RPMI8226 (cell line): Measurements from ENCODE around the gene FHIT.
A peak's percentile ranks its signal among the peaks of the same experiment; 100 is the strongest.

ENCODE experiments used
- DNase-seq: peaks from one replicate; pipeline ENCODE4 v3.0.0-alpha.2; 2015

Gene FHIT

GRCh38 chr3:60133269-60134162 lies 1117.7 kb downstream of the FHIT start:
- no peak for DNase-seq

GRCh38 chr3:60131618-60132017 lies 1119.6 kb downstream of the FHIT start:
- no peak for DNase-seq

GRCh38 chr3:60126511-60127304 lies 1124.5 kb downstream of the FHIT start:
- DNase-seq: no peak

- no peak for DNase-seq
Observed at GRCh38 chr3:60125686-60126085, 1125.6 kb downstream of the FHIT start.

- no peak for DNase-seq
Observed at GRCh38 chr3:60120245-60120644, 1131.0 kb downstream of the FHIT start.

DNA sequence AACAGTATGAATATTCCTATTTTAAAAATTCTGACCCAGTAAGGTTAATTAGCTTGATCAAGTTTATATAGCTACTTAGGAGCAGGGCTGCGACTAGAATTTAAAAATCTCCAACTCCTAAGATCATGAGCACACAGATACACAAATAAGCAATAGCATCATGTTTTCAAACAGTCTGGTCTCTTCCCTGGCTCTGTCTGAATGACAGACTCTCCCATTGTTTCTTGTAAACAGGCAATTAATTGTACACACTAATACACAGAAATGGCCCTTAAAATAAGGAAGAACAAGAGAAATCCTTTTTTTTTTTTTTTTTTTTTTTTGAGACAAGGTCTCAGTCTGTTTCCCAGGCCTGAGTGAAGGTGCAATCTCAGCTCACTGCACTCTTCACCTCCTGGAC lies 1137.1 kb downstream of the FHIT start:
- no peak for DNase-seq

GRCh38 chr3:60107275-60107674 lies 1144.0 kb downstream of the FHIT start:
- DNase-seq: no peak

GRCh38 chr3:60102154-60102553 lies 1149.1 kb downstream of the FHIT start:
- no peak for DNase-seq

DNA sequence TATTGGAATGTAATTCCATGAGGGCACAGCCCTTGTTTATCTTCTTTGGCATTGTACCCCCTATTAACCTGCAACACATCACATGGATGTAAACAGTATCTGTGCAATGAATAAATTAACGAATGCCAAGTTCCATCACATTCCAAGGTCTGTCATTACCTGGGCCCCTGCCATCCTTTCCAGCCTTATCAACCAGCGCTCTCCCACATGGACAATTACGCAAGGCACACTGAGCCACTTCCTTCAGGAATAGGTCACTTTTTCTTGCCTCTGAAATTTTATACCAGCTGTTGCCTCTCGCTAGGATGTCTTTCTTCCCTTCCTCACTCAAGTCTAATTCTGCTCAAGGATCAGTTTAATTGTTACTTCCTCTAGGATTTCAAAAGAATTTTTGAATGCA lies 1149.6 kb downstream of the FHIT start:
- DNase-seq: no peak

- DNase-seq: no peak
Observed at GRCh38 chr3:60096403-60096802, 1154.8 kb downstream of the FHIT start.

- DNase-seq: no peak
Observed at GRCh38 chr3:60095930-60096329, 1155.3 kb downstream of the FHIT start.

DNA sequence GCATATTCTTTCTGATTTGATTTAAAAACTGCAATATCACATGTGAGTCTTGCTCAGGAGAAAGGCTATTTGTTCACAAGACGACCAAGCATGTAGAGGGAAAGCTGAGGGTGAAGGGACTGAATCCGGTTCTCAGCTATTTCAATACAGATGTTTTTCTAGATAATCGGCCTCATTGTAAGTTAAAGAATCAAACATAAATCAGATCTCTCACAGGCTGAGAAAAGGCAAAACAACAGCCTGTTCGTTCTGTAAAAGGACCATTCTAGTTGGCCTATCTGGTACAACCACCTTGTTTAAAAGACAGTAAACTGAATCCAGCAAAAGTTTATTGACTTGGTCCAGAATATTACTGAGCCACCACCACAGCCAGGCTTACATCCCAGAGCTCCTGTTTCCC lies 1155.7 kb downstream of the FHIT start:
- no peak for DNase-seq

DNA sequence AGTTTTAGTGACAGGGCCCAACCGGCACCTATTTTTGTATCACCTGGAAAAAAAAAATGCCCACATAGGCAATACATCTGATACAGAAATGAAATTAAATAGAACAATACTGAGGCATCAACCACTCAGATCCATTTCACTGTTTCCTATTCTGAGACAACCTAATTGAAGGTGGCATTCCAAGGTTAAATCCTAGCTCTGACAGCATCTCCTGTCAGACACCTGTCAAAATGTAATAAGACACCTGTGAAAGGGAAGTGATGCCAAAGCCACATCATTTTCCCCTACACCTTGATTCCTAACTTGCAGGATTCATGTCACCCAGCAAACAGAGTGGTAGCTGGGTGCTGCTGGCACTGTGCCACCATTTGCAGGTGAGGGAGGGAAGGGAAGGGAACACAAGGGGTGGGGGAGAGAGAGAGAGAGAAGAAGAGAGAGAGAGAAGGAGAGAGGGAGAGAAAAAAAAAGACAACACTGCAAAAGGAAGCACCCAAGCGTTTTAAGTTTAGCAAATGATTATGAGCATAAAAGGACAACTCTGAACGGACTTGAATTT lies 1156.8 kb downstream of the FHIT start:
- DNase-seq: peak; percentile 39

- DNase-seq: no peak
Observed at GRCh38 chr3:60090548-60090947, 1160.7 kb downstream of the FHIT start.

DNA sequence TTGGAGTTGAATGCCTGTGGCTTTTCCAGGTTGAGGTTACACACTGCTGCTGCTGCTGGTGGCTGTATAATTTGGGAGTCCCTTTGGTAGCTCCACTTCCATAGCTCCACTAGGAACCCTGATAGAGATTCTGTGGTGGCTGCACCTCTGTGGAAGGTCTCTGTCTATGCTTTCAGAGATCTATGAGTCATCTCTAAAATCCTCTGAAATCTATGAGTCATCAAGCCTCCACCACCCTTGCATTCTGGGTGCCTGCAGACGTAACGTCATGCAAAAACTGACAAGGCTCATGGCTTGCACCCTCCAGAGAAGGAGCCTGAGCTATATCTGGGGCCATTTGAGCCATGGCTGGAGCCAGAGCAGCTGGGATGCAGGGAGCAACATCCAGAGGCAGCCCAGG lies 1164.4 kb downstream of the FHIT start:
- DNase-seq: no peak

DNA sequence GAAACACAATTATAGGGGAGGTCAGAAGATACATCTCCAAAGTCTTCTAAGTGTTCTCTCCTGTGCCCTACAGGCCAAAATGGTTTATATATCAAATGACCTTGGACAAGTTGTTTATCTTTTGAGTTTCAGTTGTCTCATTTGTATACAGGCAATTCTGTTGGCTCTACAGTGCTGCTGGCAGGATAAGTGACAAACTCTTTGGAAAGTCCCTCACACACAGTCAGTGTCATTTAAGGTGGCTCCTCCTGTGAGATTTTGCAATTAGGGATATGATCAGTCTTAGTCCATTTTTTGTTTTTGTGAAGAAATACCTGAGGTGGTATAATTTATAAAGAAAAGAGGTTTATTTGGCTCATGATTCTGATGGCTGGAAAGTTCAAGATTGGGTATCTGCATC lies 1165.6 kb downstream of the FHIT start:
- DNase-seq: no peak

DNA sequence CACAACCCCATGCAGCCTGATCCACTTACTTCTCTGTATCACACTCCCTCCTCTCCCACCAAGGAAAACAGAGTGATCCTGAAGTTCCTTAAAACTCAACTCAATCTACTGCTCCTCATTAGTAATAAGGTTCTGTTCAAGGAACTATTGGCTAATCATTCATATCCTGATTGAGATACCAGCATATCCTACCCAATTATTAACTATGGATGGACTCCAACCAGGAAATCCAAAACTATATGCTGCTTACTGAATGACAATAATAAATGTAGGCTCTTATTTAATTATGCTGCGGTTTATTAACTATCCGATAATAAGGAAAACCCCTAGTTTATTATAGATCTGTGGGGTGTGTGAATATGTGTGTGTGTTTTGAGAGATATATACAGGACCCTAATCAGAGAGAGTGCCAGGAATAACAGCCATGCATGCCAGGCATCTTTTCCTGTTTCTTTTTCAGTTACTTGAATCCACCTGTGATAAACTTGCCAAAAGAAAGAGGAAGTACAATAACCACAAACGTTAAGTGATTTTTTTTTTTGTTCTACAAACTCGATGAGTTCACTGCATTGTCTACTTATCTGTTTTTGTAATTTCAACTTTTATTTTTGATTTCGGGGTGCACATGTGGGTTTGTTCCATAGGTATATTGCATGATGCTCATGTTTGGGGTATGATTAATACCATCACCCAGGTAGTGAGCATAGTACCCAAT lies 1169.7 kb downstream of the FHIT start:
- DNase-seq: peak; percentile 39

DNA sequence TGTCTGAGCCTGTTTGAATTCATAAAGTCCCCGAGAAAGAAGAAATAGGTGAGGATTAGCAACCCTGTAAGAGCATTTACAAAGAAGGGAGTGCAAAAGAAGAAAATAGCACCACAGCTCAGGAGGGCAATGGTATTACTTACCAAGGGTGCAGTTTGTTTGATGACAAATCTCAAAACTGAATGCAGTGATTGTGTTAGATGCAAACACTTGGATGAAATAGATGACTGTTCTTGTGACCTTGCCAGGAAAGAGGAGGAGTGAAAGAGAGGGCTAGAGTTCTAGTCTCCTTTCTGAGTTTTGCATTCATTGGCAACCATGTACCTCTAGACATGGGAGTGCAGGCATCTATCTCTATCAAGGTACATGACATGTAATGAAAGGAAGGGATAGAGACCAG lies 1170.6 kb downstream of the FHIT start:
- DNase-seq: no peak

GRCh38 chr3:60079076-60079475 lies 1172.2 kb downstream of the FHIT start:
- no peak for DNase-seq

GRCh38 chr3:60076331-60076730 lies 1174.9 kb downstream of the FHIT start:
- no peak for DNase-seq

DNA sequence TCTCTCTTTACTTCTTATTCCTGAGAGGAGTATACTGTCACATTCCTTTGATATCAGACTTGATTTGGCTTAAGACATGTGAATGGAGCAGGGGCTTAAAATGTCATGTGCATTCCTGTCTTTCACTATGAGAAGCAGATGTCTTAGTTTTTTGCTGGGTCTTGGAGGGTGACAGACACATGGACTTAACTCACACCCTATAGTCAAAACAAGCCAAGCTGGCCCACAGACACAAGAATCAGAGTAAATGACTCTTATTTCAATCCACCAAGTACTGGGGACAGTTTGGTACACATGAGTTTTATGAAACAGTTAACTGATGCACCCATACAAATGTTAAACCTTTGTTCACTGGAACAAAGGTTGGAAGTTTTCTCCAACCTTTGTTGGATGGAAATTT lies 1177.3 kb downstream of the FHIT start:
- DNase-seq: no peak

DNA sequence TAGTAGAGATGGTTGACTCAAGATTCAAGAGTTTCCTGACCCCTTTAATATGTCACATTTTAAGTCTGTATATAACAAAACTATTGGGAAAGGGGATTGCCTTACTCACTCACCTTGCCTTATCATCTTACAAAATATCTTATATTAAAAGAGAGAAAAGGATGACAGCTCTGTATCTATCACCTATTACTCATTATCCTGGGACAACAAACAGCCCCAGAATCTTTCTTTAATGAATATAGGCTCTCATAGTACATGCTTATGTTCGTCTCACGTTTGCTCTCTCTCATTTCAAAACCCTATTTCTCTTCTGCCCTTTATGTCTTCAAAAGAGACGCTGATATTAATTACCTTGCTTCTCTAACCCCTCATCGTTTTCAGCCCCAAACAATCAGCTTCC lies 1178.0 kb downstream of the FHIT start:
- DNase-seq: no peak

- no peak for DNase-seq
Observed at GRCh38 chr3:60070366-60070765, 1180.9 kb downstream of the FHIT start.
